Muscle layer of duodenum (tissue), 2 donors: ENCODE results near the gene SH3BGR.
"Not testable (repeated sequence)": the region's sequence is repeated elsewhere in the genome, so short reads cannot be mapped to it uniquely, and the experiment has no call there.

ENCODE experiments used
- H3K27ac ChIP-seq: one replicate; pipeline ENCODE4 v1.7.0; 2013; ENCODE audit warnings: mild to moderate bottlenecking, low read length
- H3K27me3 ChIP-seq: one replicate; pipeline ENCODE4 v1.7.0; 2013; ENCODE audit warnings: low read depth, mild to moderate bottlenecking, control low read depth, low read length
- H3K36me3 ChIP-seq, 2 donors: one replicate each; pipeline ENCODE4 v1.7.0; 2013; ENCODE audit warnings: low read length in 2 of 2, control low read depth in 1 of 2, mild to moderate bottlenecking in 1 of 2; ENCODE audit not compliant: insufficient read depth in 2 of 2, control insufficient read depth in 1 of 2
- H3K4me1 ChIP-seq, 2 donors: one replicate each; pipeline ENCODE4 v1.7.0; 2013; ENCODE audit warnings: low read length in 2 of 2, mild to moderate bottlenecking in 2 of 2, control low read depth in 1 of 2, moderate library complexity in 1 of 2; ENCODE audit not compliant: insufficient read depth in 2 of 2, control insufficient read depth in 1 of 2
- H3K4me3 ChIP-seq, 2 donors: one replicate each; pipeline ENCODE4 v1.7.0; 2013; ENCODE audit warnings: low read length in 2 of 2, low read depth in 1 of 2, mild to moderate bottlenecking in 1 of 2
- H3K9me3 ChIP-seq, 2 donors: one replicate each; pipeline ENCODE4 v1.7.0; 2013; ENCODE audit warnings: low read length in 2 of 2, control low read depth in 1 of 2, mild to moderate bottlenecking in 1 of 2; ENCODE audit not compliant: control insufficient read depth in 1 of 2
- donor health status: healthy.

Gene SH3BGR

DNA sequence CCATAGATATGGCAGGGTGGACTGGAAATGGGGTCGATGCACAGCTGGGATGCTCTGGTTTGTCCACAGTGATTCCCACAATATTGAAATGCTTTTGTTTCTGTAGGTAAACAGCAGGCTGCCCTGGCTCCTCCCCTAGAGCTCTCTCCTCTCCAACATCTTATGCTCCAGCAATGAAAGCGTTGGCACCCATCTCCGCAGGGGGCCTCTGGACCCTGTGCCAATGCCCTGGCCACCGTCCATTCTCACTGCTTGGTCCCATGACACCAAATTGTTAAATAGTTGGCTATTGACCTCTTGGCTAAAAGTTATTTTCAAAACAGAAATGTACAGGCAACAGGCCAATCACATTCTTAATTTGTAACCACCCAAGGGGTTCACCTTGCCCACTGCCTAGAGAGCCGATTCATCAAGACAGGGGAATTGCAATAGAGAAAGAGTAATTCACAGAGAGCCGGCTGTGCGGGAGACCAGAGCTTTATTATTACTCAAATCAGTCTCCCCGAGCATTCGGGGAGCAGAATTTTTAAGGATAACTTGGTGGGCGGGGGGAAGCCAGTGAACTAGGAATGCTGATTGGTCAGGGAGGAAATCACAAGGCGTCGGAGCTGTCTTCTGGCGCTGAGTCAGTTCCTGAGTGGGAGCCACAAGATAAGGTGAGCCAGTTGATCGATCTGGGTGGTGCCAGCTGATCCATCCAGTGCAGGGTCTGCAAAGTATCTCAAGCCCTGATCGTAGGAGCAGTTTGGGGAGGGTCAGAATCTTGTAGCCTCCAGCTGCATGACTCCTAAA, 84.1 kb downstream of the SH3BGR start:
- Histone ChIP-seq H3K27ac (no peak overlapping the region), H3K4me1 (no peaks in the 10 kb centered on the region), H3K27me3 (no peaks in the 10 kb centered on the region), H3K9me3 (no peaks in the 10 kb centered on the region), H3K4me3 (no peak overlapping the region), H3K36me3 (no peaks in the 10 kb centered on the region)

DNA sequence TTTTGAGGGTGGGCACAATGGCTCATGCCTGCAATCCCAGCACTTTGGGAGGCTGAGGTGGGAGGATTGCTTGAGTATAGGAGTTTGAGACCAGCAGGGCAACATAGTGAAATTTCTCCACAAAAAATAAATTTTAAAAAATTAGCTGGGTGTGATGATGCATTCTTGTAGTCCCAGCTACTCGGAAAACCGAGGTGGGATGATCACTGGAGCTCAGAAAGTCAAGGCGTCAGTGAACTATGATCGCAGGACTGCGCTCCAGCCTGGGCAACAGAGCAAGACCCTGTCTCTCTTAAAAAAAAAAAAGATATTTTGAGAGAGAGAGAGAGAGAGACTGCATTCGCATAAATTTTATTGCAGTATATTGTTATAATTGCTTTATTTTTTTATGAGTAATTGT, 85.1 kb downstream of the SH3BGR start:
- Histone ChIP-seq H3K4me1 (no peaks in the 10 kb centered on the region), H3K9me3 (no peaks in the 10 kb centered on the region), H3K27ac (no peak overlapping the region), H3K36me3 (no peaks in the 10 kb centered on the region), H3K4me3 (no peak overlapping the region), H3K27me3 (no peaks in the 10 kb centered on the region)

DNA sequence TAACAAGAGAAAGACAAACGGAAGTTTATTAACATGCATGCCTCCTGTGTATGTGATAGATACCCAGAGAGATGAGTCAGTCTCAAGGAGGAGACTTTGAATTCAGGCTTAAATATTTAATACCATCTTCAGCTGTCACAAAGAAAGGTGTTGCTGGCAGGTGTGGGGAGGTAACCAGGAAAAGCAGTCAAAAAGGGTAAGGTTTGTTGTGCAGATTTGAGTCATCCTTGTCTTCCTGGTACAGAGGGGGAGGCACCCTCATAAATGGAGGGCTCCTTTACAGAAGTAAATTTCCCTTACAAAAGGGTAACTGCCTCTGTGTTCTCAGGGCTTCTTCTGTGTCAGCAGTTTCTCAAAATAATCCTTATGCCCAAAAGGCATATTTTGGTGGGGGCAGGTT, 85.8 kb downstream of the SH3BGR start:
- Histone ChIP-seq H3K9me3 (no peaks in the 10 kb centered on the region), H3K4me1 (no peaks in the 10 kb centered on the region), H3K27ac (no peak overlapping the region), H3K36me3 (no peaks in the 10 kb centered on the region), H3K4me3 (no peak overlapping the region), H3K27me3 (no peaks in the 10 kb centered on the region)

DNA sequence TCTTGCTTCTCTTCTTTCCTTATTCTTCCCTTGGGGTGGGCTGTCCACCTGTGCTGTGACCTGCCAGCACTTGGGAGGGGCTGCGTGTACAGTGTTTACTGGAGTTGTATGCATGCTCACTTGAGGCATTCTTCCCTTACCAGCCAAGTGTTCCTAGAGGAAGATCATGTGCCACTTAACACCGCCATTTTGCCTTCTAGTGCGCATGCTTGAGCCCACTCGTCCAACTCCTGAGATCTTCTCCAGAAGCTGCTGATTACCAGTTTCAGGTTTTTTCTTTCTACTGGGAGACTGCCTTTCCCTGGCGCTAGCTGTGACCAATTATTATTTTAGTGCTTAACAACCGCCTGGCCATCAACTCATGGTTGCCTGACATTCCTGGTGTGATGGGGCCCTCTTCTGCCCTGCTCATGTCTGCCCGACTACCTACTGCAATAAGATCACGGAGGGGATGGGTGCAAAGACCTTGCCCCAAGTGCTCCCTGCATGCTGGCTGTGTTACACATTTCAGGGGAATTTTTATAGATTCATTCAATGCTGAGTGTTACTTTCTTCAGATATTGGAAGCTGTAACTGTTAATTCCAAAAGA, 86.8 kb downstream of the SH3BGR start:
- Histone ChIP-seq H3K27me3 (no peaks in the 10 kb centered on the region), H3K4me3 (no peak overlapping the region), H3K36me3 (no peaks in the 10 kb centered on the region), H3K27ac (no peak overlapping the region), H3K4me1 (no peaks in the 10 kb centered on the region), H3K9me3 (no peaks in the 10 kb centered on the region)

DNA sequence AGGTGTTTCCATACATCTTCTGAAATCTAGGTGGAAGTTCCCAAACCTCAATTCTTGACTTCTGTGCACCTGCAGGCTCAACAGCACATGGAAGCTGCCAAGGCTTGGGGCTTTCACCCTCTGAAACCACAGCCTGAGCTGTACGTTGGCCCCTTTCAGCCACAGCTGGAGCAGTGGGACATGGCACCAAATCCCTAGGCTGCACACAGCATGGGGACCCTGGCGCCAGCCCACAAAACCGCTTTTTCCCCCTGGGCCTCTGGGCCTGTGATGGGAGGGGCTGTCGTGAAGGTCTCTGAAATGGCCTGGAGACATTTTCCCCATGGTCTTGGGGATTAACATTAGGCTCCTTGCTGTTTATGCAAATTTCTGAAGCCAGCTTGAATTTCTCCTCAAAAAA, 88.6 kb downstream of the SH3BGR start:
- not testable (repeated sequence) for H3K4me3 ChIP-seq, H3K27me3 ChIP-seq, H3K4me1 ChIP-seq, H3K36me3 ChIP-seq, H3K9me3 ChIP-seq, H3K27ac ChIP-seq

DNA sequence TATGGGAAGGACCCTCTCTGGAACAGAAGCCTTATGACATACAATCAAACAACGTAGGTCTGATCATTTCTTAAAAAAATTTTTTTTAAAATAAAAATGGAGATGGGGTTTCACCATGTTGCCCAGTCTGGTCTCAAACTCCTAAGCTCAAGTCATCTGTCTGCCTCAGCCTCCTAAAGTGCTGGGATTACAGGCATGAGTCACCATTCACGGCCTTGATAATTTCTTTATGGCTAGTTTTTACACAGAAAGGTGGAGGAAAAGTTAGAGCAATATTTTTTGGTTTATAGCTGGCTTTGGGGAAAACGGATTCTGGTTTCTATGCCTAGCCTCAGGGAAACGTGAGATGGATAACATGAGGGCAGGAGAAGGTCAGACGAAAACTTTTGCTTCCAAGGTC, 91.0 kb downstream of the SH3BGR start:
- Histone ChIP-seq H3K27me3 (no peaks in the 10 kb centered on the region), H3K27ac (no peak overlapping the region), H3K9me3 (peaks cover 3% of the 10 kb centered on the region in 2 donors), H3K4me3 (no peak overlapping the region), H3K4me1 (no peaks in the 10 kb centered on the region), H3K36me3 (no peaks in the 10 kb centered on the region)

DNA sequence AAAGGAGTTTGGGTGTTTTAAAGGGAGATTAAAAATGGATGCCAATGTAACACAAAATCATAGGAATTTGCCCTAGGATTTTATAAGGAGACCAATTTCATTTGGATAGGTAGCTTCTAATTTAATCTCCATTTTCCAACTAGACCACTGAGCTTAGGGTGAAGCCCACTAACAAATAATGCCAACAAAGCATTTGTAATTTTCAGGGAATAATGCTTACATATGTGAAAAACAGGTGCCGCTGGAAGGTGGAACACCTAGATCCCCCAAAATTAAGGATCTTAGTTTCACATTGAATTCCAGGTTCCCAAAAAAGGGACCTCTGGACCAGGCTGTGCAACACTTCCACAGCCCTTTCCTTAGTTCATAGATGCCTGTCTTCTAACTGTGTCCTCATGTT, 94.8 kb downstream of the SH3BGR start:
- Histone ChIP-seq H3K36me3 (no peaks in the 10 kb centered on the region), H3K27ac (no peak overlapping the region), H3K4me3 (no peak overlapping the region), H3K27me3 (no peaks in the 10 kb centered on the region), H3K9me3 (peaks cover 3% of the 10 kb centered on the region in 2 donors), H3K4me1 (no peaks in the 10 kb centered on the region)

DNA sequence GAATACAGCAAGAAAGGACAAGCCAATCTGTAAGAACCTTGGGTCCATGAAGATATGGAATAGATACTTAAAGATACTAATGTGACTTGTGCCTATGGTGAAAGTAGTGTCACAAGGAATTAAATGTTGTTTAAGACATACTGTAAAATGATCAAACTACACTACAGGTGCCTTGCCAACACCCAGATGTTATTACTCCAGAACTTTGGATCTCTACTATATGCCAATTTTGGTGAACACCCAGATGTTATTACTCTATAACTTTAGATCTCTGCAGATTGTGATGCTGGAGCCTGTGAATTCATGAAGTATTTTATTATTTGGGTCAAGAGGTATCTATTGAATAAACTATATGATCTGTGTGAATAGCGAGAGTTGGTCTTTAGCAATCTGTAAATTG, 101.1 kb downstream of the SH3BGR start:
- H3K4me3 ChIP-seq = no peak overlapping the region
- no peaks in the 10 kb centered on the region for H3K27me3 ChIP-seq
- H3K36me3 ChIP-seq = no peaks in the 10 kb centered on the region
- H3K27ac ChIP-seq = no peak overlapping the region
- H3K4me1 ChIP-seq = no peaks in the 10 kb centered on the region
- H3K9me3 ChIP-seq = no peaks in the 10 kb centered on the region

DNA sequence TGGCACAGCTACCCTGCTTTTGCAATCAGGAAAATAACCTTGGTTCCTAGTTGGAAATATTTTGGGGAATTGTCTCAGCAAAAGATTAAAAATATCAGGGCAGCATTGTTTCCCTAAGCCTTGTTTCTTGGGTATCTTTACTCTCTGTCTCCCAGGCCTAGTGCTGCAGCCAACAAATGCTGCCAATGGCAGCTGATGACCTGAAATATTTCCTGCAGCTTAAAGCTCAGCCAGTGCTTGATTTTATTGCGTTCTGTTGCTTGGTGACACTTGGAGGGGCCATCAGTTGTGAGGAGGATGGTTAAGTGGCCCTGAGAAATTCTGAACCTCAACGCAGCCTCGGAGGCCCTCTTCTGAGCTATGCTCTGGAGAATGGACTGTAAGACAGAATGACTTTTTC, 101.6 kb downstream of the SH3BGR start:
- Histone ChIP-seq H3K4me3 (no peak overlapping the region), H3K36me3 (no peaks in the 10 kb centered on the region)

DNA sequence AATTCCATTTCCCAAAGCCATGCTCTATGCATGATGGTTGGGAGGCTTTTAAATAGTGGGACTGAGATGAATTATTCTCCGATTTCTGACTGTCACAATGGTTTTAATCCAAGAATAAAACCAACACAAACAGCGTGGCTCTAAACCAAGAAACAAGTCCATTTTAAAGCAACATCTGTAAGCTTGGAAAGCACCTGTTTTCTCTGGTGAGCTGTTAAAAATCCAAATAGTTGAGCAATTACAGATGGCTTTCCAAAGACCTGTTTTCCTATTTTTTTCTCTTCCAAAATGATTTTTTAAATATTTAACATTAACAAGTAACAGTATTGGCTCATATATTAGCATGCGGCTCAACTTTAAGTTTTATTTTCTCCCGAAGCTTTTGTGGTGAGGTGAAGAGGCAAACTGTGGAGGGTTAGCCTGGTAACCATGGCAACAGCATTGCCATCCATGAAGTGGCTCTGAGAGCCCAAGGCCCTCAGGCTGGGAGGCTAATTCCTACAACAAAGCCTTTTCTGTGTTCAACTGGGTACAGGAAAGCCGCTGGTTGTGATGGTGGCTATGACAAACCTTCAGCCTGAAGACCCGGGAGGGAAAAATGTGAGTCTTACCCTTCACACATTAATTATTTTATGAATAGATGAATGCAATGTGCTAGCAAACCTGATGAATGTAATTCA, 104.3 kb downstream of the SH3BGR start:
- Histone ChIP-seq H3K36me3 (no peaks in the 10 kb centered on the region), H3K9me3 (no peaks in the 10 kb centered on the region), H3K27me3 (no peaks in the 10 kb centered on the region), H3K4me1 (no peaks in the 10 kb centered on the region), H3K27ac (no peak overlapping the region), H3K4me3 (no peak overlapping the region)

More for the DNA sequence above, 101.6 kb downstream of the SH3BGR start:
- H3K4me1 ChIP-seq = no peaks in the 10 kb centered on the region
- no peaks in the 10 kb centered on the region for H3K9me3 ChIP-seq
- H3K27me3 ChIP-seq = no peaks in the 10 kb centered on the region
- H3K27ac ChIP-seq = no peak overlapping the region

DNA sequence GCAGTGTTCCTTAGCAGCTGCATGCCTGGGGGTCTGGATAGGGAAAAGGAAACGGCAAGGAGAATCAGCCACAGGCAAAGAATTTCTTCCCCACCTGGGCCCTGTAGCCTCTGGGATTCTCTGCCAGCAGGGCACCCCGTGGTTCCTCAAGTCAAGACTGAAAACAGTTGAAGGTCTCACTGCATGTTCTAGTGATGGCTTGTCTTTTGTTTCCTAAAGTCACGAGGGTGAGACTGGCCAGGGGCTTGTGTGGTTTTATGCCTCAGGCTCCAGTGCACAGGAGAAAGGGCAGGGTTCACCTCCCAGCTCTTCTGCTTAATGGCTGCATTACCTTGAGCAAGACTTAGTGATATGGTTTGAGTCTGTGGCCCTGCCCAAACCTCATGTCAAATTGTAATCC, 107.7 kb downstream of the SH3BGR start:
- H3K36me3 ChIP-seq = no peaks in the 10 kb centered on the region
- H3K27me3 ChIP-seq = no peaks in the 10 kb centered on the region
- no peak overlapping the region for H3K4me3 ChIP-seq
- peaks cover 0 to 3% of the 10 kb centered on the region in 2 donors for H3K4me1 ChIP-seq
- no peaks in the 10 kb centered on the region for H3K9me3 ChIP-seq
- no peak overlapping the region for H3K27ac ChIP-seq
